ENCODE measurements around the gene MEGF8.

GRCh38 chr19:42303876-42304275 lies 21.6 kb upstream of the MEGF8 start:
- no peak for TF ChIP-seq CTCF (conservative IDR thresholded peaks at IDR 0.05; ENCODE audit: low read depth, low read length)
- no peak for TF ChIP-seq EZH2phosphoT487 (IDR thresholded peaks at IDR 0.05; ENCODE audit: borderline replicate concordance, low read length)
- no peak for TF ChIP-seq EZH2 (IDR thresholded peaks at IDR 0.05; ENCODE audit: low read length, unreplicated experiment)
